Measurements from ENCODE around the gene PDE4D. TPM values are rescaled to one million over a fixed set of nuclear protein-coding genes. Genes with fewer than 3 reads are reported as not detected.
A peak's percentile ranks its signal among the peaks of the same experiment; 100 is the strongest.

Gene PDE4D
- total RNA-seq, 1 experiment from 2014 or later, result 3.3 TPM

GRCh38 chr5:59497207-59497606 is 396.3 kb downstream of the PDE4D start:
- ChIA-PET POLR2A (no interaction called here), CTCF (interaction anchor here (0.6 to 1.5 kb wide), 9 partner anchors 9 to 1107 kb away, joined by 3 to 7 read pairs (median 3); no protein-coding TSS in a partner anchor)
- H3K4me1 Mint-ChIP-seq, result peaks cover 5% of the 10 kb centered on the region; the same call in 1 of the 2 replicates
- no peak for ATAC-seq
- DNase-seq (ENCODE audit: low spot score), result no peak
- TF ChIP-seq ATF1 (CRISPR knock-in tag; IDR thresholded peaks at IDR 0.05) (no peak), RORB (CRISPR knock-in tag; IDR thresholded peaks at IDR 0.05) (no peak), ETV6 (CRISPR knock-in tag; IDR thresholded peaks at IDR 0.05) (no peak), NFATC4 (CRISPR knock-in tag; IDR thresholded peaks at IDR 0.05) (no peak), CREB1 (CRISPR knock-in tag; IDR thresholded peaks at IDR 0.05) (no peak), ZNF396 (CRISPR knock-in tag; IDR thresholded peaks at IDR 0.05; ENCODE audit: borderline replicate concordance) (no peak), NFE2L1 (CRISPR knock-in tag; IDR thresholded peaks at IDR 0.05) (no peak), ZSCAN18 (CRISPR knock-in tag; IDR thresholded peaks at IDR 0.05) (no peak), ATF6 (CRISPR knock-in tag; IDR thresholded peaks at IDR 0.05) (no peak), CBFB (CRISPR knock-in tag; IDR thresholded peaks at IDR 0.05; ENCODE audit: low read depth) (no peak), JAZF1 (CRISPR knock-in tag; IDR thresholded peaks at IDR 0.05) (no peak)
- no peaks in the 10 kb centered on the region for H3K27me3 Mint-ChIP-seq (ENCODE audit: low read depth)
- H3K36me3 Mint-ChIP-seq, result no peaks in the 10 kb centered on the region
- 0 out of 2 replicates have a peak, but pooled peaks cover 3% of the 10 kb centered on the region for H3K9me3 Mint-ChIP-seq
- H3K27ac Mint-ChIP-seq, result no peak overlapping the region
- no peak overlapping the region for H3K4me3 Mint-ChIP-seq

- CTCF ChIA-PET, result interaction anchor here (0.6 to 1.5 kb wide), 8 partner anchors 9 to 1108 kb away, joined by 3 to 7 read pairs (median 4); no protein-coding TSS in a partner anchor
- no peaks in the 10 kb centered on the region for H3K36me3 Mint-ChIP-seq
Observed at GRCh38 chr5:59496524-59497134, 396.9 kb downstream of the PDE4D start.

More at GRCh38 chr5:59496524-59497134, 396.9 kb downstream of the PDE4D start:
- Mint-ChIP-seq H3K27ac (no peak overlapping the region), H3K4me3 (no peak overlapping the region), H3K9me3 (0 out of 2 replicates have a peak, but pooled peaks cover 3% of the 10 kb centered on the region), H3K27me3 (ENCODE audit: low read depth) (no peaks in the 10 kb centered on the region), H3K4me1 (peaks cover 5% of the 10 kb centered on the region; the same call in 1 of the 2 replicates)
- ATAC-seq, result peak; percentile 95
- no peak for TF ChIP-seq ATF2 (CRISPR knock-in tag; IDR thresholded peaks at IDR 0.05; ENCODE audit: borderline replicate concordance, low read depth)
- TF ChIP-seq CTCF (IDR thresholded peaks at IDR 0.05), result peak; percentile 67
- no peak for TF ChIP-seq ELF4 (CRISPR knock-in tag; IDR thresholded peaks at IDR 0.05; ENCODE audit: low read depth)
- no peak for TF ChIP-seq GRHL2 (CRISPR knock-in tag; IDR thresholded peaks at IDR 0.05; ENCODE audit: insufficient replicate concordance, severe bottlenecking)
- POLR2A ChIA-PET, result no interaction called here
- DNase-seq (ENCODE audit: low spot score), result peak; percentile 55
